ENCODE measurements around the gene GRB7. TPM values are rescaled to one million over a fixed set of nuclear protein-coding genes. Genes with fewer than 3 reads are reported as not detected.

GRB7 gene
- total and polyA plus RNA-seq, 10 of the 15 experiments (the other 5 are each of a cell fraction or from before 2014, with no cell fraction given): 0.05 to 0.34 (median 0.19) TPM; not detected in 4

- TF ChIP-seq NKRF (conservative IDR thresholded peaks at IDR 0.05) (0 out of 2 replicates have a peak, but pooled peaks have one; percentile 43), SPI1 (IDR thresholded peaks at IDR 0.05; ENCODE audit: borderline replicate concordance, insufficient read depth, low read depth, low read length) (peak; percentile 76), JUND (IDR thresholded peaks at IDR 0.05; ENCODE audit: low read depth, low read length) (0 out of 2 replicates have a peak, but pooled peaks have one; percentile 35), SREBF1 (IDR thresholded peaks at IDR 0.05; ENCODE audit: low read length) (no peak), NFYB (IDR thresholded peaks at IDR 0.05; ENCODE audit: insufficient read depth, low read depth, low read length) (no peak), BHLHE40 (IDR thresholded peaks at IDR 0.05; ENCODE audit: borderline replicate concordance in 1 of 2, low read depth in 2 of 2, low read length in 1 of 2) (peak in 1 of 2 experiments; percentile 90; a peak in 3 of 4 replicates), MXI1 (IDR thresholded peaks at IDR 0.05; ENCODE audit: low read depth, low read length) (peak; percentile 76; the same call in 1 of the 2 replicates), MTA2 (IDR thresholded peaks at IDR 0.05; ENCODE audit: low read depth) (peak; percentile 48; the same call in 1 of the 2 replicates), SIX5 (IDR thresholded peaks at IDR 0.05; ENCODE audit: low read depth, low read length, severe bottlenecking) (no peak), MLLT1 (IDR thresholded peaks at IDR 0.05) (peak; percentile 64; the same call in 1 of the 2 replicates), PKNOX1 (IDR thresholded peaks at IDR 0.05) (peak; percentile 44; the same call in 1 of the 2 replicates), ATF7 (IDR thresholded peaks at IDR 0.05; ENCODE audit: low read depth) (peak; percentile 61; the same call in 1 of the 2 replicates), IKZF2 (IDR thresholded peaks at IDR 0.05) (peak in 1 of 2 experiments; percentile 38; a peak in 3 of 4 replicates), IKZF1 (conservative IDR thresholded peaks at IDR 0.05) (peak; percentile 44; the same call in 1 of the 2 replicates)
Measured at GRCh38 chr17:39777534-39778365, 40.0 kb downstream of the GRB7 start (continued).
